Panc1 (cell line): Measurements from ENCODE around the gene SLC25A45. TPM values are rescaled to one million over a fixed set of nuclear protein-coding genes. Genes with fewer than 3 reads are reported as not detected.
A peak's percentile ranks its signal among the peaks of the same experiment; 100 is the strongest.

Source experiments
- ATAC-seq: fragments of 200-7000 bp; cut with Tn5 transposase; 2 replicates; pipeline ENCODE4 v1.9.1; 2020; ENCODE audit warnings: mild to moderate bottlenecking, moderate library complexity
- BruUV-seq: library from RNA; stranded (reverse); fragments of 400-500 nt; replicated peaks from 2 replicates; lab custom pipeline; 2021; lab: Mats Ljungman, UMichigan
- CTCF ChIA-PET: fragments of 300-600 bp; sonication (Branson Sonifier 250); formaldehyde crosslinking; loops from one replicate; lab custom pipeline; 2022; ENCODE audit warnings: antibody characterized with exemption; lab: Charles Lee
- POLR2A ChIA-PET: fragments of 300-600 bp; sonication (Branson Sonifier 250); formaldehyde crosslinking; loops from one replicate; lab custom pipeline; 2022; ENCODE audit warnings: antibody characterized with exemption; lab: Charles Lee
- DNase-seq: peaks from one replicate; pipeline ENCODE4 v3.0.0-alpha.2; 2010; ENCODE audit warnings: low read depth, low spot score
- H3K27ac ChIP-seq: 2 replicates; pipeline ENCODE4 v1.5.1; 2011; ENCODE audit warnings: mild to moderate bottlenecking, low read length, inconsistent platforms
- H3K27me3 ChIP-seq: fragments of 200-500 bp; sonication (Bioruptor generic); 2 replicates; pipeline ENCODE4 v1.6.0; 2014; ENCODE audit warnings: low read length, inconsistent platforms; ENCODE audit not compliant: control insufficient read depth, insufficient read depth
- H3K36me3 ChIP-seq: fragments of 200-500 bp; sonication (Bioruptor generic); 2 replicates; pipeline ENCODE4 v1.5.1; 2014; ENCODE audit warnings: inconsistent platforms, mild to moderate bottlenecking, low read length, moderate library complexity; ENCODE audit not compliant: control insufficient read depth, insufficient read depth
- H3K4me1 ChIP-seq: 2 replicates; pipeline ENCODE4 v1.5.1; 2011; ENCODE audit warnings: inconsistent platforms, mild to moderate bottlenecking, low read length, moderate library complexity; ENCODE audit not compliant: control insufficient read depth, insufficient read depth
- H3K4me3 ChIP-seq, 2 experiments: 2 replicates each; pipeline ENCODE4 v1.5.1; 2011 to 2012; ENCODE audit warnings: low read depth in 2 of 2, low read length in 2 of 2, mild to moderate bottlenecking in 2 of 2, inconsistent platforms in 1 of 2, moderate library complexity in 1 of 2
- H3K9me3 ChIP-seq: fragments of 200-500 bp; sonication (Bioruptor generic); 2 replicates; pipeline ENCODE4 v1.5.1; 2014; ENCODE audit warnings: low read depth, mild to moderate bottlenecking, inconsistent platforms, low read length, moderate library complexity; ENCODE audit not compliant: control insufficient read depth, insufficient read depth
- POLR2AphosphoS5 ChIP-seq: IDR thresholded peaks from 2 replicates; pipeline ENCODE4 v1.6.1; 2012; ENCODE audit warnings: mild to moderate bottlenecking, low read depth, low read length, moderate library complexity
- SIN3A ChIP-seq: IDR thresholded peaks from 2 replicates; pipeline ENCODE4 v1.6.1; 2012; ENCODE audit warnings: low read depth, mild to moderate bottlenecking, low read length, moderate library complexity, borderline replicate concordance; ENCODE audit not compliant: insufficient read depth
- TCF7L2 ChIP-seq: IDR thresholded peaks from 2 replicates; pipeline ENCODE4 v1.6.1; 2011; ENCODE audit warnings: mild to moderate bottlenecking, low read depth, low read length, inconsistent platforms
- in situ Hi-C: cut with HindIII; loops from 2 replicates; pipeline ENCODE4 v1.10.0; 2016; ENCODE audit warnings: low sequenced_read_pairs, low pct_unique_long_range_greater_than_20kb
- intact Hi-C: fragments of 100-400 bp; cut with micrococcal nuclease; formaldehyde crosslinking; loops from one replicate; pipeline ENCODE4 v1.10.0; 2022; ENCODE audit not compliant: unreplicated experiment
- total RNA-seq: library from RNA; stranded (reverse); gene quantifications from one replicate; pipeline ENCODE4 v1.2.1, GENCODE V29; 2021; ENCODE audit not compliant: unreplicated experiment
- TF ChIP-seq, protein P1 (sequence below): fragments of 450-650 bp; IDR thresholded peaks from 2 replicates; pipeline ENCODE4 v1.5.1; 2017; ENCODE audit warnings: mild to moderate bottlenecking
- TF ChIP-seq, protein P2 (sequence below), 2 experiments: IDR thresholded peaks; 2 replicates each; pipeline ENCODE4 v1.6.1; 2011 to 2012; ENCODE audit warnings: low read depth in 2 of 2, control low read depth in 1 of 2, low read length in 1 of 2, mild to moderate bottlenecking in 1 of 2, moderate library complexity in 1 of 2; ENCODE audit not compliant: insufficient read depth in 1 of 2

Gene SLC25A45
- total RNA-seq, 1 experiment from 2014 or later, result 9.8 TPM

DNA sequence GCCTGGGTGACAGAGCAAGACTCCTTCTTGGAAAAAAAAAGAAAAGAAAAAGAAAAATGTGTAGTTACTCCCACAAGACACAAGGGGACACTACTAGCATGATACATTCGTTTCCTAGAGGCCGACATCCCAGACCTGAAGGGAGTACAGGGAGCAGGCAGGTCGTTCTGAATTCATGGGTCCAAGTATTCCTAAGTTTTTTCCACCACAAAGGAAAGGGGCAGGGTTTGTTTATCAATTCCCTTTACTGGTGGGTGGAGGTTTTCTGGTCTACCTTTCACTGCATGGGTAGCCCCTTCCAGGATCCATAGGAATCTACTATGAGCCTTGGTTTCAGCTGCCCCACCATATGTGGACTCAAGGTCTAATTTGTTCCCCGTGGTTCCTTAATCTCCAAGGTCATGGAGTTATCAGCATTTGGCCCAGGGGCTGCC lies 16.1 kb downstream of the SLC25A45 start:
- ChIA-PET CTCF (no interaction called here), POLR2A (no interaction called here)
- Histone ChIP-seq H3K9me3 (no peaks in the 10 kb centered on the region), H3K27ac (peak overlapping the region; percentile 59), H3K4me3 (no peak overlapping the region), H3K36me3 (no peaks in the 10 kb centered on the region), H3K27me3 (no peaks in the 10 kb centered on the region), H3K4me1 (peaks cover 7% of the 10 kb centered on the region)
- peak; percentile 60 for DNase-seq
- in situ Hi-C loops (no loop called here), intact Hi-C loops (loop anchor here (1.0 kb wide), 1 partner anchor 144 kb away; no protein-coding TSS in a partner anchor)
- ATAC-seq, result peak; percentile 92
- TF ChIP-seq TCF7L2, result no peak
- TF ChIP-seq, protein P1, sequence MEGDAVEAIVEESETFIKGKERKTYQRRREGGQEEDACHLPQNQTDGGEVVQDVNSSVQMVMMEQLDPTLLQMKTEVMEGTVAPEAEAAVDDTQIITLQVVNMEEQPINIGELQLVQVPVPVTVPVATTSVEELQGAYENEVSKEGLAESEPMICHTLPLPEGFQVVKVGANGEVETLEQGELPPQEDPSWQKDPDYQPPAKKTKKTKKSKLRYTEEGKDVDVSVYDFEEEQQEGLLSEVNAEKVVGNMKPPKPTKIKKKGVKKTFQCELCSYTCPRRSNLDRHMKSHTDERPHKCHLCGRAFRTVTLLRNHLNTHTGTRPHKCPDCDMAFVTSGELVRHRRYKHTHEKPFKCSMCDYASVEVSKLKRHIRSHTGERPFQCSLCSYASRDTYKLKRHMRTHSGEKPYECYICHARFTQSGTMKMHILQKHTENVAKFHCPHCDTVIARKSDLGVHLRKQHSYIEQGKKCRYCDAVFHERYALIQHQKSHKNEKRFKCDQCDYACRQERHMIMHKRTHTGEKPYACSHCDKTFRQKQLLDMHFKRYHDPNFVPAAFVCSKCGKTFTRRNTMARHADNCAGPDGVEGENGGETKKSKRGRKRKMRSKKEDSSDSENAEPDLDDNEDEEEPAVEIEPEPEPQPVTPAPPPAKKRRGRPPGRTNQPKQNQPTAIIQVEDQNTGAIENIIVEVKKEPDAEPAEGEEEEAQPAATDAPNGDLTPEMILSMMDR, result peak; percentile 96
- BruUV-seq, result no TSS peak

DNA sequence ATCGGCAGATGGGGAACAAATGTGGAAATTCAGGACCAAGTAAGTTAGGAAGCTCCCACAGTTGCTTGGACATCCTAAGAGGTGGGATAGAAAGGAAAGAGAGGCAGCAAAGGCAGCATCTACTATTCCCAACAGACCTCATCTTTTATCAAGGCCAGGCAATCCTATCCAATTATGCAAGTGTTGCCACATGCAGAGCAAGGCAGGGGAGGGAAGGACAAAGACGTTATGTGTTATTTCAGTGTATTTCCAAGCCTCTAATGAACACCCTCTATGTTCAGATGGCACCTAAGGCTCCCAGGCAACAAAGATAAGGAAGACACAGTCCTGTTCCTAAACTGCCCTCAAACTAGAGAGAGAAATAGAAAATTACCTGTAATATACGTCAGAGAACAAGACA lies 18.7 kb downstream of the SLC25A45 start:
- in situ Hi-C loops, result no loop called here

DNA sequence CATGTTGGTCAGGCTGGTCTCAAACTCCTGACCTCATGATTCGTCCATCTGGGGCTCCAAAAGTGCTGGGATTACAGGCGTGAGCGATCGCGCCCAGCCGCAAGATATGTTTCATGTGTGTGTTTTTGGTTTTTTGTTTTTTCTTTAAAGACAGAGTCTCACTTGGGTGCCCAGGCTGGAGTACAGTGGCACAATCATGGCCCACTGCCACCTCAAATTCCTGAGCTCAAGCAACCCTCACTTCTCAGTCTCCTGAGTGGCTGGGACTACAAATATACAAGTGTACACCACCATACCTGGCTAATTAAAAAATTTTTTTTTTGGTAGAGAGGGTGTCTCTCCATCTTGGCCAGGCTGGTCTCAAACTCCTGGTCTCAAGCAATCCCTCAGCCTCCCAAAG lies 19.5 kb downstream of the SLC25A45 start:
- Histone ChIP-seq H3K4me3 (no peak overlapping the region), H3K4me1 (peaks cover 7% of the 10 kb centered on the region), H3K9me3 (no peaks in the 10 kb centered on the region), H3K27me3 (no peaks in the 10 kb centered on the region), H3K36me3 (no peaks in the 10 kb centered on the region), H3K27ac (no peak overlapping the region)
- intact Hi-C loops (no loop called here), in situ Hi-C loops (no loop called here)
- DNase-seq (no peak), ATAC-seq (no peak)
- ChIA-PET POLR2A (interaction anchor here (0.6 kb wide), 1 partner anchor 131 kb away, joined by 3 read pairs; no protein-coding TSS in a partner anchor), CTCF (interaction anchor here (0.6 kb wide), 1 partner anchor 10 kb away, joined by 4 read pairs; no protein-coding TSS in a partner anchor)
- TF ChIP-seq, protein P2, sequence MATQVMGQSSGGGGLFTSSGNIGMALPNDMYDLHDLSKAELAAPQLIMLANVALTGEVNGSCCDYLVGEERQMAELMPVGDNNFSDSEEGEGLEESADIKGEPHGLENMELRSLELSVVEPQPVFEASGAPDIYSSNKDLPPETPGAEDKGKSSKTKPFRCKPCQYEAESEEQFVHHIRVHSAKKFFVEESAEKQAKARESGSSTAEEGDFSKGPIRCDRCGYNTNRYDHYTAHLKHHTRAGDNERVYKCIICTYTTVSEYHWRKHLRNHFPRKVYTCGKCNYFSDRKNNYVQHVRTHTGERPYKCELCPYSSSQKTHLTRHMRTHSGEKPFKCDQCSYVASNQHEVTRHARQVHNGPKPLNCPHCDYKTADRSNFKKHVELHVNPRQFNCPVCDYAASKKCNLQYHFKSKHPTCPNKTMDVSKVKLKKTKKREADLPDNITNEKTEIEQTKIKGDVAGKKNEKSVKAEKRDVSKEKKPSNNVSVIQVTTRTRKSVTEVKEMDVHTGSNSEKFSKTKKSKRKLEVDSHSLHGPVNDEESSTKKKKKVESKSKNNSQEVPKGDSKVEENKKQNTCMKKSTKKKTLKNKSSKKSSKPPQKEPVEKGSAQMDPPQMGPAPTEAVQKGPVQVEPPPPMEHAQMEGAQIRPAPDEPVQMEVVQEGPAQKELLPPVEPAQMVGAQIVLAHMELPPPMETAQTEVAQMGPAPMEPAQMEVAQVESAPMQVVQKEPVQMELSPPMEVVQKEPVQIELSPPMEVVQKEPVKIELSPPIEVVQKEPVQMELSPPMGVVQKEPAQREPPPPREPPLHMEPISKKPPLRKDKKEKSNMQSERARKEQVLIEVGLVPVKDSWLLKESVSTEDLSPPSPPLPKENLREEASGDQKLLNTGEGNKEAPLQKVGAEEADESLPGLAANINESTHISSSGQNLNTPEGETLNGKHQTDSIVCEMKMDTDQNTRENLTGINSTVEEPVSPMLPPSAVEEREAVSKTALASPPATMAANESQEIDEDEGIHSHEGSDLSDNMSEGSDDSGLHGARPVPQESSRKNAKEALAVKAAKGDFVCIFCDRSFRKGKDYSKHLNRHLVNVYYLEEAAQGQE (IDR thresholded peaks at IDR 0.05; ENCODE audit: insufficient read depth in 1 of 2, low read depth in 2 of 2, low read length in 1 of 2), result no peak
- no peak for TF ChIP-seq TCF7L2
- TF ChIP-seq, protein P1, result no peak
- no peak for TF ChIP-seq SIN3A
- no peak for TF ChIP-seq POLR2AphosphoS5
- BruUV-seq, result no TSS peak

More for the DNA sequence above, 18.7 kb downstream of the SLC25A45 start:
- H3K27me3 ChIP-seq, result no peaks in the 10 kb centered on the region
- ChIA-PET CTCF (no interaction called here), POLR2A (no interaction called here)
- ATAC-seq (no peak), DNase-seq (no peak)
- H3K4me1 ChIP-seq, result peaks cover 7% of the 10 kb centered on the region
- no peak overlapping the region for H3K27ac ChIP-seq
- BruUV-seq, result no TSS peak
- no peaks in the 10 kb centered on the region for H3K36me3 ChIP-seq
- no peaks in the 10 kb centered on the region for H3K9me3 ChIP-seq
- intact Hi-C loops, result no loop called here
- no peak overlapping the region for H3K4me3 ChIP-seq
- TF ChIP-seq SIN3A (no peak), POLR2AphosphoS5 (no peak), TCF7L2 (no peak)
- TF ChIP-seq, protein P2 (IDR thresholded peaks at IDR 0.05; ENCODE audit: insufficient read depth in 1 of 2, low read depth in 2 of 2, low read length in 1 of 2), result no peak
